Bronchial epithelial cell (primary cell): ENCODE results near the gene IL1R2. TPM values are rescaled to one million over a fixed set of nuclear protein-coding genes. Genes with fewer than 3 reads are reported as not detected.
A peak's percentile ranks its signal among the peaks of the same experiment; 100 is the strongest.

Experiments used
- DNase-seq: peaks from one replicate; pipeline ENCODE4 v3.0.0-alpha.2; 2010; ENCODE audit warnings: low read depth
- FAIRE-seq: peaks from 2 replicates; lab custom pipeline; 2011; peaks lifted over from hg19 to GRCh38; lab: Jason Lieb, UNC
- H3K27me3 ChIP-seq: 2 replicates; pipeline ENCODE4 v1.5.1; 2011; ENCODE audit warnings: low read length; ENCODE audit not compliant: control insufficient read depth, insufficient read depth
- H3K36me3 ChIP-seq: 2 replicates; pipeline ENCODE4 v1.5.1; 2011; ENCODE audit warnings: low read length; ENCODE audit not compliant: control insufficient read depth, insufficient read depth
- H3K4me3 ChIP-seq: 2 replicates; pipeline ENCODE4 v1.5.1; 2011; ENCODE audit warnings: mild to moderate bottlenecking, low read depth, low read length, control low read depth
- total RNA-seq: library from RNA; depleted of rRNA; stranded (reverse); fragments of >200 nt; gene quantifications from 2 replicates; pipeline ENCODE4 v1.2.1, GENCODE V29; 2014
- TF ChIP-seq, protein P1 (sequence below): IDR thresholded peaks from 2 replicates; pipeline ENCODE4 v1.5.1; 2011; ENCODE audit warnings: mild to moderate bottlenecking, moderate library complexity, low read length, control low read depth, inconsistent platforms; ENCODE audit not compliant: insufficient read depth, severe bottlenecking

Gene IL1R2
- total RNA-seq, 1 donor from 2014 or later, result not detected

DNA sequence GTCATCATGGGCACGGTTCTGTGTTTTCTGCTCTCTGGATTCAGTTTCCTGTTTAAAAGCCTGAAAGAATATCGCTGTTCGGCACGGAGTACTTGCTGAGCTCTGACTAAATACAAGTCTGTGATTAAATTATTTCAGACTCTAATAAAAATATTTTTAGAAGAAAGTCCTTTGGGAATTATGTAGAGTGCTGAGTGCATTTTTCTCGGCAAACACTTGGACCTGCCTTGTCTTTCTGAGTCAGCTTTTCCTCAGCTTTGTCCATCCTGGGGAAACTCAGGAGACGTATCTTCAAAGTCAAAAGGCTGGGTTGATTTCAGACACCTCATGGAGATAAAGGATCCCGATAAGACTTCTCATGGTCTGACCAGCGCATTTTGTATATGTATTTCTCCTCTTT is 45.9 kb downstream of the IL1R2 start:
- FAIRE-seq (no peak), DNase-seq (no peak)
- no peaks in the 10 kb centered on the region for H3K27me3 ChIP-seq
- TF ChIP-seq, protein P1, sequence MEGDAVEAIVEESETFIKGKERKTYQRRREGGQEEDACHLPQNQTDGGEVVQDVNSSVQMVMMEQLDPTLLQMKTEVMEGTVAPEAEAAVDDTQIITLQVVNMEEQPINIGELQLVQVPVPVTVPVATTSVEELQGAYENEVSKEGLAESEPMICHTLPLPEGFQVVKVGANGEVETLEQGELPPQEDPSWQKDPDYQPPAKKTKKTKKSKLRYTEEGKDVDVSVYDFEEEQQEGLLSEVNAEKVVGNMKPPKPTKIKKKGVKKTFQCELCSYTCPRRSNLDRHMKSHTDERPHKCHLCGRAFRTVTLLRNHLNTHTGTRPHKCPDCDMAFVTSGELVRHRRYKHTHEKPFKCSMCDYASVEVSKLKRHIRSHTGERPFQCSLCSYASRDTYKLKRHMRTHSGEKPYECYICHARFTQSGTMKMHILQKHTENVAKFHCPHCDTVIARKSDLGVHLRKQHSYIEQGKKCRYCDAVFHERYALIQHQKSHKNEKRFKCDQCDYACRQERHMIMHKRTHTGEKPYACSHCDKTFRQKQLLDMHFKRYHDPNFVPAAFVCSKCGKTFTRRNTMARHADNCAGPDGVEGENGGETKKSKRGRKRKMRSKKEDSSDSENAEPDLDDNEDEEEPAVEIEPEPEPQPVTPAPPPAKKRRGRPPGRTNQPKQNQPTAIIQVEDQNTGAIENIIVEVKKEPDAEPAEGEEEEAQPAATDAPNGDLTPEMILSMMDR, result no peak
- H3K36me3 ChIP-seq, result no peaks in the 10 kb centered on the region
- H3K4me3 ChIP-seq, result no peak overlapping the region

DNA sequence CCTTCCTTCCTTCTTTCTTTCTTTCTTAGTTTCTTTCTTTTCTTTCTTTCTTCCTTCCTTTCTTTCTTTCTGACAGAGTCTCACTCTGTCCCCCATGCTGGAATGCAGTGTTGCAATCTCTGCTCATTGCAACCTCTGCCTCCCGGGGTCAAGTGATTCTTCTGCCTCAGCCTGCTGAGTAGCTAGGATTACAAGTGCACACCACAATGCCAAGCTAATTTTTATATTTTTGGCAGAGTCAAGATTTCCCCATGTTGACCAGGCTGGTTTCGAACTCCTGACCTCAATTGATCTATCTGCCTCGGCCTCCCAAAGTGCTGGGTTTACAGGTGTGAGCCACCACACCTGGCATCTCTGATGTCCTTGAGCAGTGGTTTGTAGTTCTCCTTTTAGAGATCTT is 48.5 kb downstream of the IL1R2 start:
- FAIRE-seq (peak; percentile 83), DNase-seq (no peak)
- Histone ChIP-seq H3K4me3 (no peak overlapping the region), H3K27me3 (no peaks in the 10 kb centered on the region), H3K36me3 (no peaks in the 10 kb centered on the region)
- TF ChIP-seq, protein P1, result no peak

DNA sequence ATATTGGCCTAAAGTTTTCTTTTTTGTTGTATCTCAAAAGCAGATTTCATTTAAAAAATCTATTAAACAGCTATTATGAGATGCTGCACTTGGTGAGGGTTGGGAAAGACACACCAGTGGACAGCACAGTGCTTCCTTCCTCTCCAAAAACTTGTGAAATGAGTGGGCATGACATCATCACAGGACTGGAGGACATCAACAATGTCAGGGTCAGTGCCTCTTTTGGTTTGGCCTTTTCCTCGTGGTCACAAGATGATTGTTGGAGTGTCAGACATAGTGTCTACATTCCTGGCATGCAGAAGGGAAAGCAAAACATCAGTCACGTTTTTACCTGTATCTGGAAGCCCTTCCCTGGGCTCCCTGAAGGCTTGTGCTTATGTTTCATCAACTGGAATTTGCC is 49.6 kb downstream of the IL1R2 start:
- no peaks in the 10 kb centered on the region for H3K36me3 ChIP-seq
- H3K27me3 ChIP-seq, result no peaks in the 10 kb centered on the region
- no peak overlapping the region for H3K4me3 ChIP-seq
- TF ChIP-seq, protein P1, result no peak
- FAIRE-seq (peak; percentile 50), DNase-seq (no peak)

DNA sequence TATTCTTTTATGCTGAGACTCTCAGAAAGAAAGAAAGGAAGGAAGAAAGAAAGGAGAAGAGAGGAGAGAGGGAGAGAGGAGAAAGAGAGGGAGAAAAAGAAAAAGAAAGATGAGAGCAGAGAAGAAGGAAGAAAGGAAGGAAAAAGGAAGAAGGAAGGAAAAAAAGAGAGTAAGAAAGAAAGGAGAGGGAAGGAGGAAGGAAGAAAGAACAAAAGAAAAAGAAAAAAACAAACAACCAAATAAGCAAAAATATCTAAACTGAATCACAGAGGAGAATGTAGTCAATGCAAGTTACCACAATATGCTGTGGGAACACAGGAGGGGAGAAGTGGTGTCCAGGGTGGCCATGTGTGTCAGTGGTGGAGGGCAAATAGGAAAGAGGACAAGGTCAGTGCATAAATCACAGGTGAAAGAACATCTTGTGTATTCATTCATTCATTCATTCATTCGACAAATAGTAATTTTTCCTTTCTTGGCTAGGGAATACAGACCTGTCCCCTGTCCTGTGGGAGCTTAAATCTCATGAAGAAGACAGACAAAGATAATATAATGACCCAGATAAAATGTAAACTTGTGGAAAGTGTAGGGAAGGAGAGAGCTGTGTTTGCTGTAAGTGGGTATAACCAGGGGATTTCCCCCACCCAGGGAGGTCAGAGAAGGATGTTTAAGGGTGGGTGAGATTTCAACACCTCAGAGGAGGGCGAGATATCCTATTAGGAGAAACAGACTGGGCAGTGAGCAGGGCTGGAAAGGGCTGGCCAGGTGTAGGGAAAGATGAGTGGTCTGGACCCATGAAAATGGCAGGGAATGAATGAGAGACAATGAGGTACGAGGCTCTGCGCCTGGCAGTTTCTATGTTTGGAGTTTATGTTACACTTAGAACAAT is 50.7 kb downstream of the IL1R2 start:
- H3K4me3 ChIP-seq, result no peak overlapping the region
- FAIRE-seq (no peak), DNase-seq (no peak)
- H3K27me3 ChIP-seq, result no peaks in the 10 kb centered on the region
- TF ChIP-seq, protein P1, result no peak
- H3K36me3 ChIP-seq, result no peaks in the 10 kb centered on the region

DNA sequence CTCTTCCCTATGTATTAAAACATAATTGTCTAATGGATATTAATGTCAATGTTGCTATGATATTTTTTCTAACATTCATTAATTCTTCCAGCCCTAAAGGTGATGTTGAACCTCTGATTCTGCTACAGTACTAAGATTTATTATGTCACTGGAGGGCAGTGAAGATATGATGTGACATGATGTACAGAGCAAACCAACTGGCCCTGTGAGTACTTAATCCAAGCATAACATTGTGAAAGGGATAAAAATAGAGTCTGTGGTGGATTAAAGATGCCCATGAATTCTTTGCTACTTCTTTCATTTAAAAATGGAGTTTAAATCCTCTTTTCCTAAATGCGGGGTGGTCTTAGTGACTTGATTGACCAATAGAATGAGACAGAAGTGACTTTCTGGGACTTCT is 51.8 kb downstream of the IL1R2 start:
- no peak for FAIRE-seq
- Histone ChIP-seq H3K36me3 (no peaks in the 10 kb centered on the region), H3K27me3 (no peaks in the 10 kb centered on the region), H3K4me3 (no peak overlapping the region)
- DNase-seq, result no peak
- TF ChIP-seq, protein P1, result no peak
